Measurements from ENCODE around the gene ADAP2.

DNA sequence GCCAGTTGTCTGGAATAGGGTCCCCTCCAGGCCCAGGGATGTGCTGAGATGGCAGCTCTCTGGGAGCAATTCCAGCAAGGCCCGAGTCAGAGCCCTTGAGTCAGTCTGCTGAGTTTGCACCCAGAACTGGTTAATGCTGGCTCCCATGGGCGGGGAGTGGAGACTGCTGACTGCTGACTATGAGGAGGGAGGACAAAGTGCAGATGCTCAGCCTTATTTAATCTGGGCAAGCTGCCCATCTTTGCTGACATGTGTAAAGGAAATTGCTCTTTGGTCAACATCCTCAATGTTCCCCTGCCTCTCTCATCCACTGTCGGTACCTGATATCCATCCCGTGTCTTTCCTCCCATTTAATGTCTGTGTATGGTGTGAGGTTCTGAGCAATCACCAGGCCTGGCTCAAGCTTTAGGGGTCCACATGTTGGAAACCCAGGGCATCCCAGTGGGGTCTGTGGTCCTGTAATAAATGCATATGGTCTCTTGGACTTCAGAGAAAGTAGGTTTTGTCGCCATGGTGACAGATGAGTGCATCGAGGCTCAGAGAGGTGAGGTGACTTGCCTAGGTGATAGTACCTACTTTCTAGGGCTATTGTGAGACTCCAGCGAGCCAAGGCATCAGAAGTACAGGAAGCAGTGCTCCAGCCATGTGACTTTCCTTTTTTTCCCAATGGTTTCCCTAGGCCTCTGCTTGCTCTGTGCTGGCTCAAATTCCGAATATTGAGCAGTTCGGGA lies 29.1 kb downstream of the ADAP2 start:
- peak; percentile 59 for TF ChIP-seq GATA2 (IDR thresholded peaks at IDR 0.05; ENCODE audit: low read depth, low read length)
- TF ChIP-seq GATA3 (IDR thresholded peaks at IDR 0.05; ENCODE audit: low read depth, low read length) = no peak
